Large intestine (tissue), 3 donors: ENCODE measurements around the gene CCDC39. TPM values are rescaled to one million over a fixed set of nuclear protein-coding genes. Genes with fewer than 3 reads are reported as not detected.
A peak's percentile ranks its signal among the peaks of the same experiment; 100 is the strongest.

Source experiments
- DNase-seq, 2 donors: peaks; one replicate each; pipeline versions ENCODE4 v3.0.0 to v3.0.0-alpha.2; 2013
- H3K27ac ChIP-seq: one replicate; pipeline ENCODE4 v1.5.1; 2013; ENCODE audit warnings: low read length
- H3K27me3 ChIP-seq: 2 replicates; pipeline ENCODE4 v1.6.1; 2013; ENCODE audit warnings: low read length; ENCODE audit not compliant: control insufficient read depth, insufficient read depth
- H3K36me3 ChIP-seq: 2 replicates; pipeline ENCODE4 v1.6.1; 2013; ENCODE audit warnings: low read length; ENCODE audit not compliant: control insufficient read depth, insufficient read depth
- H3K4me1 ChIP-seq: one replicate; pipeline ENCODE4 v1.6.1; 2013; ENCODE audit warnings: low read length; ENCODE audit not compliant: control insufficient read depth, insufficient read depth
- H3K4me3 ChIP-seq: one replicate; pipeline ENCODE4 v1.5.1; 2013; ENCODE audit warnings: low read length
- H3K9me3 ChIP-seq: one replicate; pipeline ENCODE4 v1.6.1; 2013; ENCODE audit warnings: mild to moderate bottlenecking, low read depth, low read length, moderate library complexity; ENCODE audit not compliant: control insufficient read depth
- WGBS: methylation state at CpG from one replicate; pipeline ENCODE4 v1.1.5; 2013; ENCODE audit warnings: low lambda C conversion rate; ENCODE audit not compliant: insufficient coverage; 5-methylcytosine and 5-hydroxymethylcytosine counted together
- polyA plus RNA-seq: library from polyadenylated mRNA; unstranded; fragments of 120-200 nt; gene quantifications from one replicate; pipeline ENCODE4 v1.2.1, GENCODE V29; 2013

CCDC39 gene
- polyA plus RNA-seq, 1 donor, result not detected

DNA sequence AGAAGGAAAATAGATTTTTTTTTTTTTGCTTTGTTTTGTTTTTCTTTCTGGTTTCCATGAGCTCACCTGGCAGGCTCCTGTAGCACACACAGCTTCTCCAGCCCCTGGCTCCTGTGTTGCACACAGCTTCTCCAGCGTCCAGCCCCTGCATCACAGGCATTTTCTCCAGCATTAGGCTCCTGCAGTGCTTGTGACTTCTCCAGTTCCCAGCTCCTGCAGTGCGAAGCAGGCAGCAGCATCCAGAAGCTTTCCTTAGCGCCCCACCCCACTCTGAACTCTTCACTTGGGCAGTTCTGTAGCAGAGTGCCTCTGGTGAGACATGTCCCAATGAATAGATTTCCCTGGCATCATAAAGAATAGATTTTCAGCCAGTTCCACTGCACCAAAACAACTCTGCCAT is 5.5 kb upstream of the CCDC39 start:
- Histone ChIP-seq H3K4me3 (no peak overlapping the region), H3K9me3 (no peaks in the 10 kb centered on the region), H3K27ac (no peak overlapping the region), H3K27me3 (no peaks in the 10 kb centered on the region), H3K36me3 (no peaks in the 10 kb centered on the region), H3K4me1 (no peaks in the 10 kb centered on the region)
- WGBS, result no CpG with 5 or more reads among the region's 3 CpGs
- no peak for DNase-seq

DNA sequence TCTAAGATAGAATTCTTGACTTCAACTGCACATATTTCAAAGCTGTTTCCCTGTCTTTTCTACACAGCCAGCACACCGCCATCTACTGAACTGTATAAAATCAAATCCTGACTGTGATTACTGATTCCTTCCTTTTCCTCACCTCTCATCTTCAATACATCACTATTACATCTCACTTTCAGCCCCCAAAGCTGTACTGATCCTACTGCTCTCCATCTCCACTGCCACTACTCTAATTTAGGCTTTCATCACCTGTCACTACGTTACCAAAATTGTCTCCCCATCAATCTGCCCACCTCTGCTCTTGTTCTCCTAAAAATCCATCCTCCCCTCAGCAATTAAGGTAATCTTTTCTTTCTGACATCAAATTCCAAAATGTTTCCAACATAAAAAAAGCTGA is 4.5 kb upstream of the CCDC39 start:
- Histone ChIP-seq H3K27ac (no peak overlapping the region), H3K27me3 (peaks cover 5% of the 10 kb centered on the region), H3K4me1 (no peaks in the 10 kb centered on the region), H3K9me3 (no peaks in the 10 kb centered on the region), H3K36me3 (no peaks in the 10 kb centered on the region), H3K4me3 (no peak overlapping the region)
- DNase-seq, result no peak
- 86% methylated on average over 1 of the region's 2 CpGs for WGBS

DNA sequence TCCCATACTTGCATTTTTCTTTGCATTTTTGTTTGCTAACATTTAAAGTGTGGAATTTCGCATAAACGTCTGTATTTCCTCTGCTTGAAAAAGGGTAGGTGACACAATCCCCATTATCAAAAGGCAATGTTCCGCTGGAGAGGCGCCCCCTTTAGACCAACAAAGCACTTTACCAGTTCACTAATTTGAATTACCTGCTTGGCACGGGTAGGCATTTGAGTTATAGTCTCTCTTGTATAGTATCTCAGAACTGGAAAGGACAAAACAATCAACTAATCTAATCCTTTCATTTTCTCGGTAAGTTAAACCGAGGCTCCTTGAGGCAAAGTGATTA is 775 bp upstream of the CCDC39 start:
- 6% methylated on average over 3 of the region's 7 CpGs for WGBS
- Histone ChIP-seq H3K36me3 (no peaks in the 10 kb centered on the region), H3K4me1 (no peaks in the 10 kb centered on the region), H3K4me3 (peak overlapping the region; percentile 71), H3K27me3 (peaks cover 15% of the 10 kb centered on the region), H3K9me3 (no peaks in the 10 kb centered on the region), H3K27ac (peak overlapping the region; percentile 43)
- DNase-seq, result peak; percentile 3 to 65

DNA sequence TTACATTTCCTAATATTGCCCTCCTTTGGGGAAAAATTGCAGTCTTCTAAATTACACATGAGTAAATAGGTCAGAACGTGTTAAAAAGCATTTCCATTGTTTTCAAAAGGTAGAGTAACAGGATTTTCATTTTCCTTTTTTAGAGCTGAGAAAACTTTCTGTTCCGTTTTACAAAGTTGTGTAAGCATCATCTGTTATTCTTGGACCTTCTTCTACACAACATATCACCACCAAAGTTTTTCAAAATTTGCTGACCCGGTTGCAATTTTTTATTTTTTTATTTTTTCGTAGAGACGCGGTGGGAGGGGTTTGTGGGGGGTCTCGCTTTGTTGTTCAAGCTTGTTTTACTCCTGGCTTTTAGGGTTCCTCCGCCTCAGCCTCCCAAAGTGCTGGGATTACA is 1.1 kb downstream of the CCDC39 start:
- H3K4me1 ChIP-seq, result no peaks in the 10 kb centered on the region
- H3K27ac ChIP-seq, result no peak overlapping the region
- H3K4me3 ChIP-seq, result no peak overlapping the region
- no peak for DNase-seq
- WGBS, result 33% methylated on average over 1 of the region's 8 CpGs
- peaks cover 15% of the 10 kb centered on the region for H3K27me3 ChIP-seq
- H3K36me3 ChIP-seq, result no peaks in the 10 kb centered on the region
- no peaks in the 10 kb centered on the region for H3K9me3 ChIP-seq

DNA sequence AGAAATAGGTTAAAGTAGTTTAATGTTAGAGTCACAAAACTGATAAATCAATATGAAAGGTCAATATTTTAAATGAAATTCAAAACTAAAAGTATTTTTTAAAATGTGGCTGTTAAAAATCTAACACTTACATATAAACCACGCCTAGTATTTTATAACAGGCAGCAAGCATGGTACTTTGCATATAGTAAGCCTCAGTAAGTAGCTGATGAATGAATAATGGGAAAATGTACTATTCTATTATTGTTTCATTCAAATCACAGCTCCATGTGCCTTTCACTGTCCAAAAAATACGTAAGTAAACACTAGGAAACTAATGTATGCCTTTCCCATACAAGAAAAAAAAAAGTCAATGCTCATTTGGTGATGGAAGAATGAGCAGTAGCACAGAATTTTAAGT is 17.8 kb downstream of the CCDC39 start:
- Histone ChIP-seq H3K9me3 (no peaks in the 10 kb centered on the region), H3K36me3 (no peaks in the 10 kb centered on the region), H3K27ac (no peak overlapping the region), H3K4me1 (no peaks in the 10 kb centered on the region), H3K4me3 (no peak overlapping the region), H3K27me3 (no peaks in the 10 kb centered on the region)
- WGBS, result 80% methylated on average over 1 of the region's 2 CpGs
- no peak for DNase-seq

DNA sequence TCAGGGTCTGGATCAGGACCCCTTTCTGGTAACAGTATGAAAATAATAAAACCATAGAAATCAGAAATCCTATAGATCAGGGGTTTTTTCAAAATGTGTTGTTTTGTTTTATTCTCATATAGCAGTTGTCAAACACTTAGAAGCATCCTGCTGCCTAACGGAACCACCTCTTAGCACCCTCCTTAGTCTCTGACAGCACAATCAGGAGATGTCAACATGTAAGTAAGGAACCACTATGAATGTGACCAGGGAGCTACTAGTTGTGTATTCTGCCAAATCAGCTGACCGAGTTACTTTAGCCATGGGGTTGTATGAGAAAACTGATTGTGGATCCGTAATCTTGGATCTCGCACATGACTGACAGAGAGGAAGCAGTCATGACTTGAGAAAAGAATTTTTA is 22.2 kb downstream of the CCDC39 start:
- no CpG with 5 or more reads among the region's 4 CpGs for WGBS
- DNase-seq, result no peak
- Histone ChIP-seq H3K9me3 (no peaks in the 10 kb centered on the region), H3K36me3 (no peaks in the 10 kb centered on the region), H3K4me3 (no peak overlapping the region), H3K4me1 (no peaks in the 10 kb centered on the region), H3K27me3 (no peaks in the 10 kb centered on the region), H3K27ac (no peak overlapping the region)

DNA sequence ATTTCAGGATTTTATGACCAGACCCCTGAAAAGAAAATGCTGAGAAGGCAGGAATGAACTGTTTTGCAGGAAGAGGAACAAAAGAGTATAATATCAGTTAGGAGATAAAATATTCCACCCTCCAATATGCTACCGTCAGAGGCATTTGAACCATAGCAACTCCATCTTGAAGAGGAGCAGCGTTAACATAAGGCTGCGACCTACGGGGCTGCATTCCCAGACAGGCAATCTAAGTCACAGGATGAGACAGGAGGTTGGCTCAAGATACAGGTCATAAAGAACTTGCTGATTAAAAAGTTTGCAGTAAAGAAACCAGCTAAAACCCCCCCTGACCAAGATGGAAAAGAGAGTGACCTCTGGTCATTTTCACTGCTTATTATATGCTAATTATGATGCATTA is 22.9 kb downstream of the CCDC39 start:
- H3K27ac ChIP-seq, result no peak overlapping the region
- H3K27me3 ChIP-seq, result no peaks in the 10 kb centered on the region
- no peak overlapping the region for H3K4me3 ChIP-seq
- no peaks in the 10 kb centered on the region for H3K4me1 ChIP-seq
- no peak for DNase-seq
- no CpG with 5 or more reads among the region's 4 CpGs for WGBS
- H3K36me3 ChIP-seq, result no peaks in the 10 kb centered on the region
- H3K9me3 ChIP-seq, result no peaks in the 10 kb centered on the region

DNA sequence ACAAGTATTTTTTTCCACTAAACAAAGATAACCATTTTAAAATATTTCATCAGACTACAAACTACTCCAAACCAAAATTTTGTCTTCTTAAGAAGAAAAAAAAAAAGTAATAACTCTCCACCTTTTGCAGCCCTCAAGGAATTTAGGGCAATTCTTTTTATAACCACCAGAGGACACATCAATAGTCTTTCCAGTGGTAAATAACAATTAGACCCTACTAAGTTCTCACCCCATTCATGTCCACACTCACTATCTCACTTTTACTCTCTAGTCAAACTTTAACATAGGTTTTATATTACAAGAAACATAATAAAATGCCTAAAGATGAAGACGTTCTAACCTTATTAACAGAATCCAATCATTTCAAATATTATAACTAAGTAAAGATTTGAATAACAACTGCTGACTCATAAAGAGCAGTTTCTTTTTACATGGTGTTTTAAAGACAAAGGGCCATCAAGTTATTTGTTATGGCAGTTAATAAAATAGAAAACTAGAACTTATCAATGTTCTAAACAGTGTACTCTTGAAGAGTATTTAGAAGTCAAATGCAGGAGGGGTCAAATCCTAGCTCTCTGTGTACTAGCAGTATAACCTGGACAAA is 33.0 kb downstream of the CCDC39 start:
- Histone ChIP-seq H3K9me3 (no peaks in the 10 kb centered on the region), H3K27ac (no peak overlapping the region), H3K4me1 (no peaks in the 10 kb centered on the region), H3K4me3 (no peak overlapping the region), H3K27me3 (no peaks in the 10 kb centered on the region), H3K36me3 (no peaks in the 10 kb centered on the region)
- no CpG with 5 or more reads among the region's 1 CpG for WGBS
- DNase-seq, result no peak

DNA sequence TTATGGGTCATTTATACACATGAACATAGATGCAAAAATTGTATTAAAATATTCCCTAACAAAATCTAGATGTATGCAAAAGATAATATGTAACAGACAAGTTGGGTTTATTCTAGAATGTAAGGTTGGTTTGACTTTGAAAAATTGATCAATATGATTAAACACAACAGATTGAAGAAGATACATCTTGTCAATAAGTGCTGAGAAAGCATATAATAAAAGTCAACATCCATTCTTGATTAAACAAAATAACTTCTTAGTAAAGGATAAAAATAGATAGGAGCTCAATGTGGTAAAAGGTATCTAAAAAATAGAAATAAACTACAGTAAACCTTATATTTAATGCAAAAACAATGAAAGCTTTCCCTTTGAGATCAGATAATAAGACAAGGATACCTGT is 38.3 kb downstream of the CCDC39 start:
- Histone ChIP-seq H3K36me3 (no peaks in the 10 kb centered on the region), H3K4me1 (no peaks in the 10 kb centered on the region), H3K27ac (no peak overlapping the region), H3K9me3 (no peaks in the 10 kb centered on the region), H3K27me3 (no peaks in the 10 kb centered on the region), H3K4me3 (no peak overlapping the region)
- no peak for DNase-seq

DNA sequence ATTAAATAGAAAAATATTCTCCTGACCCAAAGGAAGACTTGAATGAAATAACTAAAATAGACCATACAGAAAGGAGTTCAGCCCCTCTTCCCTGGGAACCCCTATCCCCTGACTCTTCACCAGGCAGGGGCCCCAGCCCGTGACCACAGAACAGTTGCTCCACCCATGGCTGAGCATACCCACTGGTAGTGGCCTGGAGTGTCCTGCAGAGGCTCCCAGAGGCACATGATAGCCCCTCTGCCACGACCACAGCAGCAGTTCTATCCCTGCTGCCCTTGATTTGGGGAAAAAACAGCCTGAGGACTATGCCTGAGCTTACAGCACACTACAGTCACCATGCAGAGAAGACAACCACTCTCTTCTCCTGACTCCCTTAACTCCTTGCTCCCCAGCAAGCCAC is 45.6 kb downstream of the CCDC39 start:
- peaks cover 2% of the 10 kb centered on the region for H3K27me3 ChIP-seq
- no CpG with 5 or more reads among the region's 2 CpGs for WGBS
- no peak for DNase-seq

DNA sequence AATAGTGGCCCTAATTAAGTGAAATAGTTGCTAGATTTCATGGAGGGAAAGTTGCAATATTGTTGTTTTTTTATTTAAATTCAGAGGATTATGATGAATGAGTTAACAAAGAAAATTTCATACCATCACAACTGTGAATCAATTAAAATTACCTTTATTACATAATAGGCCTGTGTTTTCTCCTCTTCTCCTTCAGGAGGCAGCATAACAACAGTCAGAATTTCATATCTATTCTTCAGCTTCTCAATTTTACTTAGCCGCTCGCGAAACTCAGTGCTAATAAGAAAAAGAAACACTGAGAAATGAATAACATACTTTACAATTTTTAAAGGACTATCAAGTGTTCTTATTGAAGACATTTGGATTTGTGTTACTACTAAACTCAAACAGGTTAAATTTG is 48.0 kb downstream of the CCDC39 start:
- no peaks in the 10 kb centered on the region for H3K9me3 ChIP-seq
- H3K4me3 ChIP-seq, result no peak overlapping the region
- 89% methylated on average over 3 of the region's 3 CpGs for WGBS
- H3K27ac ChIP-seq, result no peak overlapping the region
- H3K4me1 ChIP-seq, result no peaks in the 10 kb centered on the region
- DNase-seq, result no peak
- peaks cover 2% of the 10 kb centered on the region for H3K27me3 ChIP-seq
- H3K36me3 ChIP-seq, result no peaks in the 10 kb centered on the region

More for the DNA sequence above, 45.6 kb downstream of the CCDC39 start:
- Histone ChIP-seq H3K9me3 (no peaks in the 10 kb centered on the region), H3K4me3 (no peak overlapping the region), H3K27ac (no peak overlapping the region), H3K36me3 (no peaks in the 10 kb centered on the region), H3K4me1 (no peaks in the 10 kb centered on the region)
